H1 (cell line): ENCODE measurements around the gene STK40. TPM values are rescaled to one million over a fixed set of nuclear protein-coding genes. Genes with fewer than 3 reads are reported as not detected.

Source experiments
- BACH1 ChIP-seq: IDR thresholded peaks from 2 replicates; pipeline ENCODE4 v1.6.1; 2012; ENCODE audit warnings: low read length, improper control_type of control experiment
- CEBPB ChIP-seq: IDR thresholded peaks from 2 replicates; pipeline ENCODE4 v1.6.1; 2012; ENCODE audit warnings: low read depth, low read length
- CHD1 ChIP-seq: IDR thresholded peaks from 2 replicates; pipeline ENCODE4 v1.6.1; 2012; ENCODE audit warnings: low read depth, low read length, improper control_type of control experiment
- CREB1 ChIP-seq: IDR thresholded peaks from 2 replicates; pipeline ENCODE4 v1.6.1; 2012; ENCODE audit warnings: inconsistent platforms
- EP300 ChIP-seq, 2 experiments: IDR thresholded peaks; 1 replicate in 1 of 2; 2 replicates in 1 of 2; pipeline ENCODE4 v1.6.1; 2011 to 2012; ENCODE audit warnings: low read depth in 2 of 2, low read length in 2 of 2, mild to moderate bottlenecking in 2 of 2, borderline replicate concordance in 1 of 2, inconsistent platforms in 1 of 2, moderate library complexity in 1 of 2
- GABPA ChIP-seq: IDR thresholded peaks from 2 replicates; pipeline ENCODE4 v1.6.1; 2011; ENCODE audit warnings: mild to moderate bottlenecking, low read length, moderate library complexity, borderline replicate concordance; ENCODE audit not compliant: insufficient read depth
- JUND ChIP-seq: IDR thresholded peaks from 2 replicates; pipeline ENCODE4 v1.6.1; 2011; ENCODE audit warnings: mild to moderate bottlenecking, improper control_type of control experiment, low read length
- KDM1A ChIP-seq: fragments of 200-600, 300-600 bp; sonication (generic); IDR thresholded peaks from 2 replicates; pipeline ENCODE4 v1.7.1; 2016; ENCODE audit warnings: mild to moderate bottlenecking, low read length, borderline replicate concordance
- KDM4A ChIP-seq: IDR thresholded peaks from one replicate; pipeline ENCODE4 v1.7.1; 2012; ENCODE audit warnings: low read depth, mild to moderate bottlenecking, moderate library complexity, low read length, inconsistent platforms; ENCODE audit not compliant: severe bottlenecking
- KDM5A ChIP-seq: fragments of 200-600 bp; IDR thresholded peaks from 2 replicates; pipeline ENCODE4 v1.7.1; 2012; ENCODE audit warnings: mild to moderate bottlenecking, low read length, inconsistent platforms, mixed read lengths
- NRF1 ChIP-seq: IDR thresholded peaks from 2 replicates; pipeline ENCODE4 v1.6.1; 2011; ENCODE audit warnings: mild to moderate bottlenecking, low read depth, low read length, improper control_type of control experiment
- RFX5 ChIP-seq: IDR thresholded peaks from 2 replicates; pipeline ENCODE4 v1.6.1; 2011; ENCODE audit warnings: low read depth, low read length, improper control_type of control experiment, borderline replicate concordance
- RXRA ChIP-seq: IDR thresholded peaks from 2 replicates; pipeline ENCODE4 v1.6.1; 2011; ENCODE audit warnings: low read depth, mild to moderate bottlenecking, low read length, moderate library complexity; ENCODE audit not compliant: insufficient read depth
- SIX5 ChIP-seq: IDR thresholded peaks from 2 replicates; pipeline ENCODE4 v1.6.1; 2011; ENCODE audit warnings: mild to moderate bottlenecking, low read depth, low read length
- SP1 ChIP-seq: IDR thresholded peaks from 2 replicates; pipeline ENCODE4 v1.6.1; 2011; ENCODE audit warnings: low read depth, low read length
- SP2 ChIP-seq: IDR thresholded peaks from 2 replicates; pipeline ENCODE4 v1.6.1; 2012; ENCODE audit warnings: mild to moderate bottlenecking, low read length, inconsistent platforms
- SRF ChIP-seq: IDR thresholded peaks from 2 replicates; pipeline ENCODE4 v1.6.1; 2011; ENCODE audit warnings: mild to moderate bottlenecking, low read depth, low read length, moderate library complexity
- ZNF274 ChIP-seq: IDR thresholded peaks from 2 replicates; pipeline ENCODE4 v1.7.0; 2012; ENCODE audit warnings: low read length, borderline replicate concordance; ENCODE audit errors: extremely low read depth
- polyA plus RNA-seq, 7 experiments: library from polyadenylated mRNA; depleted of rRNA in 3 of 7; stranded (reverse) in 5 of 7; unstranded in 2 of 7; fragments of >200 nt in 5 of 7; fragments of 200-250 nt in 2 of 7; gene quantifications; 1 replicate in 5 of 7; 2 replicates in 1 of 7; 4 replicates in 1 of 7; pipeline versions ENCODE4 v1.2.1 to v1.2.3, GENCODE V29; 2011 to 2013; ENCODE audit warnings: missing spikeins in 2 of 7, mixed read lengths in 2 of 7
- total RNA-seq: library from RNA; stranded (reverse); fragmentation: NEBNext Ultra II Directional; extraction: Animal tissue kit (Norgen Biotek cat#: 25700); gene quantifications from 2 replicates; pipeline ENCODE4 v1.2.1, GENCODE V29; 2021
- TF ChIP-seq, protein P1 (sequence below): IDR thresholded peaks from 2 replicates; pipeline ENCODE4 v1.6.1; 2012; ENCODE audit warnings: inconsistent platforms
- TF ChIP-seq, protein P2 (sequence below): IDR thresholded peaks from 2 replicates; pipeline ENCODE4 v1.6.1; 2011; ENCODE audit warnings: low read depth, mild to moderate bottlenecking, low read length; ENCODE audit not compliant: insufficient read depth
- TF ChIP-seq, protein P3 (sequence below): IDR thresholded peaks from 2 replicates; pipeline ENCODE4 v1.6.1; 2011; ENCODE audit warnings: low read length, improper control_type of control experiment

Gene STK40
- total and polyA plus RNA-seq, 2 of the 8 experiments (the other 6 are each of a cell fraction or from before 2014, with no cell fraction given) = 13.6 to 28.6 TPM

DNA sequence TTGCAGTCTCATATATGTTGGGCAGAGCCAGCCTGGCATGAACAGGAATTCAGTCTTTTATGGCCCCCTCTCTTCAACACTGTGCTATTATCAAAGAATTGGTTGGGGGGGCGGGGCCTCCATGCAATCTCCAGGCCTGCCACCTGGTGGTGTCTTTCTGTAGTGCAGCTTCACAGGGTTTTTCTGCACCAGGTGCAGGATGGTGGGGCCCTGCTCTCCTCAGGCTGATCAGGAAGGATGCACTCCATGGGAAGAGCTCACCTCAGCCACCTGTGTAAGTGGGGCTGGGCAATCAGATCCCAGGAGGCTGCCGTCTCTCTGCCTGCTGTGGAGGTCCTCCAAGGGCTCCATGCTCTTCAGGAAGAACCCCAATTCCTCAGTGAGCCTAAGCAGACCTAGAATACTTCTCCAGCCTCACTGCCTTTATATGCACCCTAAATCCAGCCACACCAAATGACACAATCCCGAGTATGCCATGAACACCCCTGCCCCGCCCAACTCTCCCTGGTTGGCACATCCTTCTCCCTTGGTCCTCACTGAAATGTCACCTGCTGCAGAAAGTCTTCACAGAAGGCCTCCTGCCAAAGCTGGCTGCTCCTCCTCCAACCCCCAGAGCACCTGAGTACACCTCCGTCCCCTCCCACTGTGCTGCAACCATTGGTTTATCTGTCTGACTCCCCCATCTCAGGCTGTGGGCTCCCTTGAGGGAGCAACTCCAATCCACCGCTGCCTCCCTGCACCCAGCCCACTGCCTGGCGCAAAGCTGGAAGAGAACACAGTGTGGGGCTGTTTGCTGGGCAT lies 16.5 kb downstream of the STK40 start (continued):
- TF ChIP-seq CREB1 = peak; percentile 68
- 0 out of 2 replicates have a peak, but pooled peaks have one; percentile 8 for TF ChIP-seq CEBPB
- no peak for TF ChIP-seq ZNF274
- no peak for TF ChIP-seq SRF
- TF ChIP-seq GABPA = no peak
- no peak for TF ChIP-seq RFX5
- no peak for TF ChIP-seq KDM5A
- TF ChIP-seq, protein P1, sequence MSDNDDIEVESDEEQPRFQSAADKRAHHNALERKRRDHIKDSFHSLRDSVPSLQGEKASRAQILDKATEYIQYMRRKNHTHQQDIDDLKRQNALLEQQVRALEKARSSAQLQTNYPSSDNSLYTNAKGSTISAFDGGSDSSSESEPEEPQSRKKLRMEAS = no peak
- no peak for TF ChIP-seq NRF1
- TF ChIP-seq SP2 = no peak
- TF ChIP-seq, protein P2, sequence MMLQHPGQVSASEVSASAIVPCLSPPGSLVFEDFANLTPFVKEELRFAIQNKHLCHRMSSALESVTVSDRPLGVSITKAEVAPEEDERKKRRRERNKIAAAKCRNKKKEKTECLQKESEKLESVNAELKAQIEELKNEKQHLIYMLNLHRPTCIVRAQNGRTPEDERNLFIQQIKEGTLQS = no peak
- TF ChIP-seq SIX5 = no peak
- no peak for TF ChIP-seq EP300 (IDR thresholded peaks at IDR 0.05; ENCODE audit: borderline replicate concordance in 1 of 2, low read depth in 2 of 2, low read length in 2 of 2)
- TF ChIP-seq, protein P3, sequence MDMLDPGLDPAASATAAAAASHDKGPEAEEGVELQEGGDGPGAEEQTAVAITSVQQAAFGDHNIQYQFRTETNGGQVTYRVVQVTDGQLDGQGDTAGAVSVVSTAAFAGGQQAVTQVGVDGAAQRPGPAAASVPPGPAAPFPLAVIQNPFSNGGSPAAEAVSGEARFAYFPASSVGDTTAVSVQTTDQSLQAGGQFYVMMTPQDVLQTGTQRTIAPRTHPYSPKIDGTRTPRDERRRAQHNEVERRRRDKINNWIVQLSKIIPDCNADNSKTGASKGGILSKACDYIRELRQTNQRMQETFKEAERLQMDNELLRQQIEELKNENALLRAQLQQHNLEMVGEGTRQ = no peak
- TF ChIP-seq KDM1A = no peak
- TF ChIP-seq SP1 = peak; percentile 75; the same call in 1 of the 2 replicates
- no peak for TF ChIP-seq JUND
- no peak for TF ChIP-seq BACH1
- TF ChIP-seq KDM4A = no peak
- TF ChIP-seq CHD1 = no peak
- TF ChIP-seq RXRA = no peak
